Measurements from ENCODE around the gene SPOPL. TPM values are rescaled to one million over a fixed set of nuclear protein-coding genes. Genes with fewer than 3 reads are reported as not detected.

Gene SPOPL
- total RNA-seq, 2 donors from 2014 or later, result 12.1 to 14.4 TPM

- H3K4me3 ChIP-seq, result no peak overlapping the region
- H3K27me3 ChIP-seq, result no peaks in the 10 kb centered on the region
- TF ChIP-seq, protein P1, sequence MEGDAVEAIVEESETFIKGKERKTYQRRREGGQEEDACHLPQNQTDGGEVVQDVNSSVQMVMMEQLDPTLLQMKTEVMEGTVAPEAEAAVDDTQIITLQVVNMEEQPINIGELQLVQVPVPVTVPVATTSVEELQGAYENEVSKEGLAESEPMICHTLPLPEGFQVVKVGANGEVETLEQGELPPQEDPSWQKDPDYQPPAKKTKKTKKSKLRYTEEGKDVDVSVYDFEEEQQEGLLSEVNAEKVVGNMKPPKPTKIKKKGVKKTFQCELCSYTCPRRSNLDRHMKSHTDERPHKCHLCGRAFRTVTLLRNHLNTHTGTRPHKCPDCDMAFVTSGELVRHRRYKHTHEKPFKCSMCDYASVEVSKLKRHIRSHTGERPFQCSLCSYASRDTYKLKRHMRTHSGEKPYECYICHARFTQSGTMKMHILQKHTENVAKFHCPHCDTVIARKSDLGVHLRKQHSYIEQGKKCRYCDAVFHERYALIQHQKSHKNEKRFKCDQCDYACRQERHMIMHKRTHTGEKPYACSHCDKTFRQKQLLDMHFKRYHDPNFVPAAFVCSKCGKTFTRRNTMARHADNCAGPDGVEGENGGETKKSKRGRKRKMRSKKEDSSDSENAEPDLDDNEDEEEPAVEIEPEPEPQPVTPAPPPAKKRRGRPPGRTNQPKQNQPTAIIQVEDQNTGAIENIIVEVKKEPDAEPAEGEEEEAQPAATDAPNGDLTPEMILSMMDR (IDR thresholded peaks at IDR 0.05), result no peak
- no peaks in the 10 kb centered on the region for H3K4me1 ChIP-seq
- H3K27ac ChIP-seq, result no peak overlapping the region
- DNase-seq (ENCODE audit: low spot score), result no peak
- H3K36me3 ChIP-seq, result no peaks in the 10 kb centered on the region
- no peaks in the 10 kb centered on the region for H3K9me3 ChIP-seq
Measured at GRCh38 chr2:138550172-138550571, 48.6 kb downstream of the SPOPL start.

GRCh38 chr2:138550670-138551287 is 49.2 kb downstream of the SPOPL start:
- TF ChIP-seq, protein P1 (IDR thresholded peaks at IDR 0.05), result no peak
- no peak for DNase-seq (ENCODE audit: low spot score)

GRCh38 chr2:138554123-138554522 is 52.6 kb downstream of the SPOPL start:
- Histone ChIP-seq H3K9me3 (no peaks in the 10 kb centered on the region), H3K4me1 (no peaks in the 10 kb centered on the region), H3K4me3 (no peak overlapping the region), H3K27me3 (no peaks in the 10 kb centered on the region), H3K27ac (no peak overlapping the region), H3K36me3 (peaks cover 2% of the 10 kb centered on the region)
- TF ChIP-seq, protein P1 (IDR thresholded peaks at IDR 0.05), result no peak
- DNase-seq (ENCODE audit: low spot score), result no peak

More at GRCh38 chr2:138550670-138551287, 49.2 kb downstream of the SPOPL start:
- H3K4me1 ChIP-seq, result no peaks in the 10 kb centered on the region
- H3K27me3 ChIP-seq, result no peaks in the 10 kb centered on the region
- no peak overlapping the region for H3K4me3 ChIP-seq
- H3K9me3 ChIP-seq, result no peaks in the 10 kb centered on the region
- H3K36me3 ChIP-seq, result no peaks in the 10 kb centered on the region
- no peak overlapping the region for H3K27ac ChIP-seq

- Histone ChIP-seq H3K4me3 (no peak overlapping the region), H3K4me1 (no peaks in the 10 kb centered on the region), H3K9me3 (no peaks in the 10 kb centered on the region), H3K27ac (no peak overlapping the region), H3K36me3 (peaks cover 11% of the 10 kb centered on the region), H3K27me3 (no peaks in the 10 kb centered on the region)
- TF ChIP-seq, protein P1 (IDR thresholded peaks at IDR 0.05), result no peak
- DNase-seq (ENCODE audit: low spot score), result no peak
Measured at GRCh38 chr2:138559641-138560040, 58.1 kb downstream of the SPOPL start.

- TF ChIP-seq, protein P1 (IDR thresholded peaks at IDR 0.05), result no peak
- no peak overlapping the region for H3K27ac ChIP-seq
- no peak for DNase-seq (ENCODE audit: low spot score)
- no peaks in the 10 kb centered on the region for H3K9me3 ChIP-seq
- H3K27me3 ChIP-seq, result no peaks in the 10 kb centered on the region
- H3K36me3 ChIP-seq, result peaks cover 21% of the 10 kb centered on the region
- no peak overlapping the region for H3K4me3 ChIP-seq
- no peaks in the 10 kb centered on the region for H3K4me1 ChIP-seq
Measured at GRCh38 chr2:138564586-138565229, 63.1 kb downstream of the SPOPL start.

Data from right atrium auricular region (tissue), 2 donors.